ENCODE data around the gene TXNL4B. TPM values are rescaled to one million over a fixed set of nuclear protein-coding genes. Genes with fewer than 3 reads are reported as not detected.

TXNL4B gene
- total and polyA plus RNA-seq, 8 donors = 5.3 to 9.6 (median 6.9) TPM

DNA sequence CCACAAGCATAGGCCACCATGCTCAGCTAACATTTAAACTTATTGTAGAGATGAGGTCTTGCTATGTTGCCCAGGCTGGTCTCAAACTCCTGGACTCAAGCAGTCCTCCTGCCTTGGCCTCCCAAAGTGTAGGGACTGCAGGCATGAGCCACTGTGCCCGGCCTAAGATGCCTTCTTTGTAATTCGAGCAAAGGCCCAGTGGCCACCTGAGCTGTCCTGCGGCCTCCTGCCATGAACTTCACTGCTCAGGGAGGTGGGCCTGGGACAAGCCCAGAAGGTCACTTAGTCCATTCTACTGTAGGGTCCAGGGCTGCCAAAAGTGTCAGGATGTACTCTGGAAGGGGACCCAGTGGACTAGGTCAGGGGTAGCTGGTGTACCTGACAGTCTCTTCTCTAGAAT is 30.7 kb upstream of the TXNL4B start:
- TF ChIP-seq, protein P1, sequence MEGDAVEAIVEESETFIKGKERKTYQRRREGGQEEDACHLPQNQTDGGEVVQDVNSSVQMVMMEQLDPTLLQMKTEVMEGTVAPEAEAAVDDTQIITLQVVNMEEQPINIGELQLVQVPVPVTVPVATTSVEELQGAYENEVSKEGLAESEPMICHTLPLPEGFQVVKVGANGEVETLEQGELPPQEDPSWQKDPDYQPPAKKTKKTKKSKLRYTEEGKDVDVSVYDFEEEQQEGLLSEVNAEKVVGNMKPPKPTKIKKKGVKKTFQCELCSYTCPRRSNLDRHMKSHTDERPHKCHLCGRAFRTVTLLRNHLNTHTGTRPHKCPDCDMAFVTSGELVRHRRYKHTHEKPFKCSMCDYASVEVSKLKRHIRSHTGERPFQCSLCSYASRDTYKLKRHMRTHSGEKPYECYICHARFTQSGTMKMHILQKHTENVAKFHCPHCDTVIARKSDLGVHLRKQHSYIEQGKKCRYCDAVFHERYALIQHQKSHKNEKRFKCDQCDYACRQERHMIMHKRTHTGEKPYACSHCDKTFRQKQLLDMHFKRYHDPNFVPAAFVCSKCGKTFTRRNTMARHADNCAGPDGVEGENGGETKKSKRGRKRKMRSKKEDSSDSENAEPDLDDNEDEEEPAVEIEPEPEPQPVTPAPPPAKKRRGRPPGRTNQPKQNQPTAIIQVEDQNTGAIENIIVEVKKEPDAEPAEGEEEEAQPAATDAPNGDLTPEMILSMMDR (IDR thresholded peaks at IDR 0.05) = no peak
- WGBS, 2 donors = 93 to 95% methylated on average over 3 of the region's 3 CpGs
- Histone ChIP-seq H3K4me3 (no peak overlapping the region), H3K4me1 (peaks cover 0 to 7% (median 0%) of the 10 kb centered on the region in 3 donors), H3K27ac (no peak overlapping the region), H3K27me3 (no peaks in the 10 kb centered on the region), H3K36me3 (no peaks in the 10 kb centered on the region), H3K9me3 (no peaks in the 10 kb centered on the region)
- no peak for DNase-seq
- no peak for ATAC-seq
- FAIRE-seq = no peak
- intact Hi-C loops (cut with DNase I) = loop anchor here in 1 of 3 donors (10.0 kb wide), 1 partner anchor 341 kb away; no protein-coding TSS in a partner anchor

DNA sequence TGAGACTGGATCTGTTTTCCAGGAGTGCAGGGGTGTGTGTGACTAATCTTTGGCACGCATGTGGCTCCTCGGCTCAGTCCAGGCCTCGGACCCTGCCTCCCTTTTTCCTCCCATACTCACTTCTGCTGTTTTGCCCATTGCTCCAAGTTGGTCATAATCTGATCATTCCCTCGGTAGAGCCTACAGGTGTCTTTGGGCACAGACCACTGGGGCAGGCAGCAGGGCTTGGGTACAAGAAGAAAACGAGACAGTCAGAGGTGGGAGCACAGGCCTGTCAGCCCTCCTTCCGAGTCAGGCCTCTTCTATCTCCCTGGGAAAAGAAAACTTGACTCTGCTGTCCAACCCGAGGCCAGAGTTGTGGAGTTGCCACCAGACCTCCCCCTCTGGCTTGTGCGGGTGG is 30.0 kb upstream of the TXNL4B start:
- Histone ChIP-seq H3K4me3 (no peak overlapping the region), H3K9me3 (no peaks in the 10 kb centered on the region), H3K27me3 (no peaks in the 10 kb centered on the region), H3K36me3 (no peaks in the 10 kb centered on the region), H3K27ac (no peak overlapping the region), H3K4me1 (peaks cover 0 to 7% (median 0%) of the 10 kb centered on the region in 3 donors)
- ATAC-seq = no peak
- no peak for FAIRE-seq
- TF ChIP-seq, protein P1 (IDR thresholded peaks at IDR 0.05) = no peak
- intact Hi-C loops (cut with DNase I) = loop anchor here in 1 of 3 donors (10.0 kb wide), 1 partner anchor 341 kb away; no protein-coding TSS in a partner anchor
- WGBS, 2 donors = 73 to 75% methylated on average over 8 of the region's 8 CpGs
- no peak for DNase-seq

DNA sequence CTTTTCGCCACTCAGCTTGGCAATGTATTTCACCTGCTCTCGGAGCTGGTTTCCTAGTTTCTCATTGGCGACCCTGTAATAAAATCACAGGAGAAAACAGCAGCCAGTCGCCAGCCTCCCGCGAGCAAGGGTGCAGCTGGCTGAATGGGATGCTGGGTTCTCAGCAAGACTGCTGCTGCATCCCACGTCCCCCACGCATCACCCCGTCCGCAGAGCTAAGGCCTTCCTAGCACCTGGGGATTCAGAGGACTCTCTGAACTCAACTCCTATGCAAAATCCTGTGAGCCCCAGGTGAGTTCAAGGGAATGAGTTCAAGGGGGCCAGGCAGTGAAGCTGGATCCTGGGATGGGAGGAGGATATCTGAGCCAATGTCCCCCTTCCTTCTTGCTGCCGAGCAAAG is 29.5 kb upstream of the TXNL4B start:
- Histone ChIP-seq H3K27me3 (no peaks in the 10 kb centered on the region), H3K9me3 (no peaks in the 10 kb centered on the region), H3K4me3 (no peak overlapping the region), H3K27ac (no peak overlapping the region), H3K4me1 (peaks cover 0 to 7% (median 0%) of the 10 kb centered on the region in 3 donors), H3K36me3 (no peaks in the 10 kb centered on the region)
- intact Hi-C loops (cut with DNase I) = loop anchor here in 1 of 3 donors (10.0 kb wide), 1 partner anchor 342 kb away; no protein-coding TSS in a partner anchor
- 79 to 91% methylated on average over 11 of the region's 11 CpGs for WGBS, 2 donors
- FAIRE-seq = no peak
- TF ChIP-seq, protein P1 (IDR thresholded peaks at IDR 0.05) = no peak
- no peak for ATAC-seq
- DNase-seq = no peak

DNA sequence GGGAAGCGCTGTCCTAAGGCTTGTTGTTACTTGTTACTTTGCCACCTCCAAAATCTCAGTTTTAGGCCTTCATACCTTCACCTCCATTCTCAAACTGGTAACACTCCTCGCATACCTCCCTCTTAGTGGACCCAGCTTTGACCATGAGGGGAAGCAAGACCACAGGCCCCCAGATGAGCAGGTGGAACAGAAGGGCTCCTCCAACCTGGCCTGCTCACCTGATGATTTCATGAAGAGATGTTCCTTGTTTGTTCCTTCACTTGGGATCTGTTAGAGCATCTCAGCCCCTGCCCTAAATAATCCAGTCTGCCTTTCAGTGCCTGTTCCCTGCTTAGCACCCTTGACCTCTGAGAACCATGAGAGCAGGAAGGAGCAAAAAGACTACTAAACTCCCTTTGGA is 28.9 kb upstream of the TXNL4B start:
- Histone ChIP-seq H3K4me1 (peaks cover 0 to 7% (median 0%) of the 10 kb centered on the region in 3 donors), H3K9me3 (no peaks in the 10 kb centered on the region), H3K27me3 (no peaks in the 10 kb centered on the region), H3K4me3 (no peak overlapping the region), H3K27ac (no peak overlapping the region), H3K36me3 (no peaks in the 10 kb centered on the region)
- DNase-seq = no peak
- ATAC-seq = no peak
- intact Hi-C loops (cut with DNase I) = loop anchor here in 1 of 3 donors (10.0 kb wide), 1 partner anchor 342 kb away; no protein-coding TSS in a partner anchor
- TF ChIP-seq, protein P1 (IDR thresholded peaks at IDR 0.05) = no peak
- FAIRE-seq = no peak
- 92 to 98% methylated on average over 2 of the region's 2 CpGs for WGBS, 2 donors

DNA sequence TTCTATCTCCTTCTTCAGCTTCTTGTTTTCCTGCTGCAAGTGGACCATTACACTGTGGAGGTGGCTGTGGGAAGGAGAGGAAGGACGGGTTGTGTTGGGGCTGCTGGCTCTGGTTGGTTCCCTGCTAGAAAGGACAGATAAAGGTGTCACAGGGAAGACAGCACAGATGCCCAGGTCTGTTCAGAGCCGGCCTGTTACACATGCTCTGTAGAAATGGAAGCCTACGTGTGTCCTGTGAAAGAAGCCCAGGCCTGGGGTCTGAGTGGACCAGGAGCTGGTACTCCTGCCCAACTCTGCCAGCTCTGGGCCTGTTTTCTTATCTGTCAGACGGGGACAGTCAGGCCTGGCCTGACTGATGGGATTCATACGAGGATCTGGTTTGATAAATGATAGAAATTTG is 26.6 kb upstream of the TXNL4B start:
- no peak overlapping the region for H3K4me3 ChIP-seq
- H3K27me3 ChIP-seq = no peaks in the 10 kb centered on the region
- H3K27ac ChIP-seq = no peak overlapping the region
- no peaks in the 10 kb centered on the region for H3K4me1 ChIP-seq
- no peaks in the 10 kb centered on the region for H3K9me3 ChIP-seq
- DNase-seq (no peak), FAIRE-seq (no peak), ATAC-seq (no peak)
- intact Hi-C loops (cut with DNase I) = loop anchor here in 1 of 3 donors (10.0 kb wide), 1 partner anchor 345 kb away; no protein-coding TSS in a partner anchor
- TF ChIP-seq, protein P1 (IDR thresholded peaks at IDR 0.05) = no peak
- no peaks in the 10 kb centered on the region for H3K36me3 ChIP-seq
- WGBS, 2 donors = 76 to 86% methylated on average over 5 of the region's 5 CpGs

All from pancreas (tissue), 10 donors.